ENCODE results near the gene FZR1.

- TF ChIP-seq, protein P1, sequence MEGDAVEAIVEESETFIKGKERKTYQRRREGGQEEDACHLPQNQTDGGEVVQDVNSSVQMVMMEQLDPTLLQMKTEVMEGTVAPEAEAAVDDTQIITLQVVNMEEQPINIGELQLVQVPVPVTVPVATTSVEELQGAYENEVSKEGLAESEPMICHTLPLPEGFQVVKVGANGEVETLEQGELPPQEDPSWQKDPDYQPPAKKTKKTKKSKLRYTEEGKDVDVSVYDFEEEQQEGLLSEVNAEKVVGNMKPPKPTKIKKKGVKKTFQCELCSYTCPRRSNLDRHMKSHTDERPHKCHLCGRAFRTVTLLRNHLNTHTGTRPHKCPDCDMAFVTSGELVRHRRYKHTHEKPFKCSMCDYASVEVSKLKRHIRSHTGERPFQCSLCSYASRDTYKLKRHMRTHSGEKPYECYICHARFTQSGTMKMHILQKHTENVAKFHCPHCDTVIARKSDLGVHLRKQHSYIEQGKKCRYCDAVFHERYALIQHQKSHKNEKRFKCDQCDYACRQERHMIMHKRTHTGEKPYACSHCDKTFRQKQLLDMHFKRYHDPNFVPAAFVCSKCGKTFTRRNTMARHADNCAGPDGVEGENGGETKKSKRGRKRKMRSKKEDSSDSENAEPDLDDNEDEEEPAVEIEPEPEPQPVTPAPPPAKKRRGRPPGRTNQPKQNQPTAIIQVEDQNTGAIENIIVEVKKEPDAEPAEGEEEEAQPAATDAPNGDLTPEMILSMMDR (IDR thresholded peaks at IDR 0.05) = peak in 1 of 4 experiments; percentile 36
- peak; percentile 78 for TF ChIP-seq POLR2AphosphoS5 (IDR thresholded peaks at IDR 0.05)
Observed at GRCh38 chr19:3520166-3521103, 14.3 kb downstream of the FZR1 start.

Data from prostate gland (tissue), 2 donors.